ENCODE measurements around the gene TMX2.

The TMX2 gene

DNA sequence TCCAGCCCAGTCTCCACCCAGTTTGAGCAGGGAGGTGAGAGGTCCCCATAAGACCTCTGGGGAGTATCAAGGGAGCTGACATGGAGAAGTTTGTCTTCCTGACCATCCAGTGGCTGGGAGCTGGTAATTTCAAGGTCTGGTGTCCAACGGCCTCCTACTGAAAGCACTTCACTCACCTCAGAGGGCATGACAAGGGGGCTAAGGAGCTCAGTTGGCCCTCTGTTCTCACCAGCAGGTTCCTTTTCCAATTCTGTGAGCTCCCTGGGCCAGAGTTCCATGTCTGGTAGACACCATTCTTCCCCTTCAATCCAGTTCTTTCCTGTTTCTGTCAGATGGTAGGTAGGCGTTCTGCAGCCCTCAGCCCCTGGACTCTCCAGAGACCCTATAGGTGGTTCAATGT is 32.0 kb downstream of the TMX2 start:
- Mint-ChIP-seq H3K27me3 (ENCODE audit: low read depth) (peaks cover 7% of the 10 kb centered on the region), H3K9me3 (no peaks in the 10 kb centered on the region), H3K36me3 (ENCODE audit: low read depth) (peaks cover 49% of the 10 kb centered on the region), H3K4me1 (peaks cover 18% of the 10 kb centered on the region), H3K4me3 (peak overlapping the region; percentile 62 to 81 (median 74)), H3K27ac (peak overlapping the region in 1 of 3 experiments; percentile 17)
- TF ChIP-seq, protein P1, sequence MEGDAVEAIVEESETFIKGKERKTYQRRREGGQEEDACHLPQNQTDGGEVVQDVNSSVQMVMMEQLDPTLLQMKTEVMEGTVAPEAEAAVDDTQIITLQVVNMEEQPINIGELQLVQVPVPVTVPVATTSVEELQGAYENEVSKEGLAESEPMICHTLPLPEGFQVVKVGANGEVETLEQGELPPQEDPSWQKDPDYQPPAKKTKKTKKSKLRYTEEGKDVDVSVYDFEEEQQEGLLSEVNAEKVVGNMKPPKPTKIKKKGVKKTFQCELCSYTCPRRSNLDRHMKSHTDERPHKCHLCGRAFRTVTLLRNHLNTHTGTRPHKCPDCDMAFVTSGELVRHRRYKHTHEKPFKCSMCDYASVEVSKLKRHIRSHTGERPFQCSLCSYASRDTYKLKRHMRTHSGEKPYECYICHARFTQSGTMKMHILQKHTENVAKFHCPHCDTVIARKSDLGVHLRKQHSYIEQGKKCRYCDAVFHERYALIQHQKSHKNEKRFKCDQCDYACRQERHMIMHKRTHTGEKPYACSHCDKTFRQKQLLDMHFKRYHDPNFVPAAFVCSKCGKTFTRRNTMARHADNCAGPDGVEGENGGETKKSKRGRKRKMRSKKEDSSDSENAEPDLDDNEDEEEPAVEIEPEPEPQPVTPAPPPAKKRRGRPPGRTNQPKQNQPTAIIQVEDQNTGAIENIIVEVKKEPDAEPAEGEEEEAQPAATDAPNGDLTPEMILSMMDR (IDR thresholded peaks at IDR 0.05; ENCODE audit: unreplicated experiment in 3 of 3): no peak

DNA sequence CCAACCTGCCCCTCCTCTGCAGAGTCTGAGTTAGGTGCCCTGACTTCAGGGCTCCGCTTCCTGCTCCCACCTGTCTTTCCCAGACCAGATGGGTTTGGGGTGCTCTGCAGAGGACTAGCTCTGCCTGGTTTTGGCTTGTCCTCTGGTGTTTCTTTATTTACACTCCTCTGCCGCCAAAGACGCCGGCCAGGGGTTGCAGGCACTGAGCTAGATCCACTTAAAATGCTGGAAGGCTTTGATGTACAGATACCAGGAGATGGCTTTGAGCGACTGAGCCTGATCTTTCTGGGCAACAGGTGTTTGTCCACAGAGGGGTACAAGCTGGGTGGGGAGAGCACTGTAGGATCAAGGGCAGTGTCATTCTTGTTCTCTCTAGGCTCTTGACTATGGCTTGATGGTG is 32.8 kb downstream of the TMX2 start:
- TF ChIP-seq, protein P1 (IDR thresholded peaks at IDR 0.05; ENCODE audit: unreplicated experiment in 3 of 3): no peak
- Mint-ChIP-seq H3K27me3 (ENCODE audit: low read depth) (peaks cover 7% of the 10 kb centered on the region), H3K36me3 (ENCODE audit: low read depth) (peaks cover 44% of the 10 kb centered on the region), H3K4me1 (peaks cover 18% of the 10 kb centered on the region), H3K9me3 (no peaks in the 10 kb centered on the region), H3K4me3 (peak overlapping the region; percentile 8 to 78 (median 74)), H3K27ac (peak overlapping the region in 1 of 3 experiments; percentile 49)

- Mint-ChIP-seq H3K27ac (no peak overlapping the region), H3K9me3 (no peaks in the 10 kb centered on the region), H3K4me1 (peaks cover 9% of the 10 kb centered on the region), H3K36me3 (ENCODE audit: low read depth) (peaks cover 43% of the 10 kb centered on the region), H3K27me3 (ENCODE audit: low read depth) (peaks cover 2% of the 10 kb centered on the region), H3K4me3 (peak overlapping the region in 1 of 3 experiments; percentile 25)
- TF ChIP-seq, protein P1 (IDR thresholded peaks at IDR 0.05; ENCODE audit: unreplicated experiment in 3 of 3): no peak
These were observed 34.5 kb downstream of the TMX2 start for GRCh38 chr11:57746920-57747319.

- Mint-ChIP-seq H3K27ac (no peak overlapping the region), H3K36me3 (ENCODE audit: low read depth) (peaks cover 9% of the 10 kb centered on the region), H3K9me3 (no peaks in the 10 kb centered on the region), H3K4me1 (no peaks in the 10 kb centered on the region), H3K27me3 (ENCODE audit: low read depth) (no peaks in the 10 kb centered on the region), H3K4me3 (no peak overlapping the region)
- TF ChIP-seq, protein P1 (IDR thresholded peaks at IDR 0.05; ENCODE audit: unreplicated experiment in 3 of 3): no peak
These were observed 38.8 kb downstream of the TMX2 start for GRCh38 chr11:57751176-57751575.

GRCh38 chr11:57751676-57752253 is 39.4 kb downstream of the TMX2 start, which contains the start of gene BTBD18:
BTBD18 (minus strand) TSS chr11:57751819; CDS start chr11:57751188, 631 bp downstream.
- no peak within 1 kb of the TSS for H3K4me3 Mint-ChIP-seq
- H3K27me3 Mint-ChIP-seq (ENCODE audit: low read depth): no peaks in the 10 kb centered on the region
- H3K9me3 Mint-ChIP-seq: no peaks in the 10 kb centered on the region
- H3K4me1 Mint-ChIP-seq: no peaks in the 10 kb centered on the region
- peak within 1 kb of the TSS in 1 of 3 experiments; percentile 3 for H3K27ac Mint-ChIP-seq
- TF ChIP-seq, protein P1 (IDR thresholded peaks at IDR 0.05; ENCODE audit: unreplicated experiment in 3 of 3): peak; percentile 26 to 48 (median 47)
- peaks cover 9% of the 10 kb centered on the region for H3K36me3 Mint-ChIP-seq (ENCODE audit: low read depth)

GRCh38 chr11:57752954-57753353 is 40.6 kb downstream of the TMX2 start:
- Mint-ChIP-seq H3K4me1 (no peaks in the 10 kb centered on the region), H3K4me3 (no peak overlapping the region), H3K27ac (no peak overlapping the region), H3K36me3 (ENCODE audit: low read depth) (peaks cover 3% of the 10 kb centered on the region), H3K27me3 (ENCODE audit: low read depth) (no peaks in the 10 kb centered on the region), H3K9me3 (no peaks in the 10 kb centered on the region)
- TF ChIP-seq, protein P1 (IDR thresholded peaks at IDR 0.05; ENCODE audit: unreplicated experiment in 3 of 3): no peak

Data from nephron (organoid).